Measurements from ENCODE around the gene SH3BP1. TPM values are rescaled to one million over a fixed set of nuclear protein-coding genes. Genes with fewer than 3 reads are reported as not detected.

SH3BP1 gene
- total RNA-seq, 1 experiment from 2014 or later = 5.5 TPM

GRCh38 chr22:37664249-37665101 lies 25.0 kb downstream of the SH3BP1 start:
- DNase-seq (ENCODE audit: low read depth, low spot score) = peak; percentile 100
- in situ Hi-C loops (cut with HindIII; ENCODE audit: low pct_unique_long_range_greater_than_20kb, low sequenced_read_pairs) = no loop called here

DNA sequence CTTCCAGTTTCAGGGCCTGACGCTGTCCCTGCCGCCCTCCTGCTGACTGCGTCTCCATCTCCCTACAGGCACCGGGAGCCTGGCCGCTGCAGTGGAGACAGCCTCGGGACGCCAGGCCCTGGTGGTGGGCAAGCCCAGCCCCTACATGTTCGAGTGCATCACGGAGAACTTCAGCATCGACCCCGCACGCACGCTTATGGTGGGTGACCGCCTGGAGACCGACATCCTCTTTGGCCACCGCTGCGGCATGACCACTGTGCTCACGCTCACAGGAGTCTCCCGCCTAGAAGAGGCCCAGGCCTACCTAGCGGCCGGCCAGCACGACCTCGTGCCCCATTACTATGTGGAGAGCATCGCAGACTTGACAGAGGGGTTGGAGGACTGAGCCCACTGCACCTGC lies 26.0 kb downstream of the SH3BP1 start:
- in situ Hi-C loops (cut with HindIII; ENCODE audit: low pct_unique_long_range_greater_than_20kb, low sequenced_read_pairs) = no loop called here
- DNase-seq (ENCODE audit: low read depth, low spot score) = no peak

DNA sequence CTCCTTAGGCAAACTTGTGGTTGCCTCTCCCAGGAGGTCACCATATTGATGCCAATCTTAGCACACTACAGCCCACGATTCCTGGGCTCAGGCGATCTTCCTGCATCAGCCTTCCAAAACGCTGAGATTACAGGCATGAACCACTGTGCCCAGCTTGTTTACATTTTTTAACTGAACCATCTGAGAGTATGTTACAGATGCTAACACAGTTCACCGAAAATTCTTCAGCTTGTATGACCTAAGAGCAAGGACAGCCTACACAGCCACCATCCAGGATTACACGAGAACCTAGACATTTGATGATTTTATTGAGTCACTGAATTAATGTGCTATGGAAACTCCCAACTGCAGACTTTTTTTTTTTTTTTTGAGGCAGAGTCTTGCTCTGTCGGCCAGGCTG lies 30.1 kb downstream of the SH3BP1 start:
- no peak for DNase-seq (ENCODE audit: low read depth, low spot score)
- in situ Hi-C loops (cut with HindIII; ENCODE audit: low pct_unique_long_range_greater_than_20kb, low sequenced_read_pairs) = no loop called here

DNA sequence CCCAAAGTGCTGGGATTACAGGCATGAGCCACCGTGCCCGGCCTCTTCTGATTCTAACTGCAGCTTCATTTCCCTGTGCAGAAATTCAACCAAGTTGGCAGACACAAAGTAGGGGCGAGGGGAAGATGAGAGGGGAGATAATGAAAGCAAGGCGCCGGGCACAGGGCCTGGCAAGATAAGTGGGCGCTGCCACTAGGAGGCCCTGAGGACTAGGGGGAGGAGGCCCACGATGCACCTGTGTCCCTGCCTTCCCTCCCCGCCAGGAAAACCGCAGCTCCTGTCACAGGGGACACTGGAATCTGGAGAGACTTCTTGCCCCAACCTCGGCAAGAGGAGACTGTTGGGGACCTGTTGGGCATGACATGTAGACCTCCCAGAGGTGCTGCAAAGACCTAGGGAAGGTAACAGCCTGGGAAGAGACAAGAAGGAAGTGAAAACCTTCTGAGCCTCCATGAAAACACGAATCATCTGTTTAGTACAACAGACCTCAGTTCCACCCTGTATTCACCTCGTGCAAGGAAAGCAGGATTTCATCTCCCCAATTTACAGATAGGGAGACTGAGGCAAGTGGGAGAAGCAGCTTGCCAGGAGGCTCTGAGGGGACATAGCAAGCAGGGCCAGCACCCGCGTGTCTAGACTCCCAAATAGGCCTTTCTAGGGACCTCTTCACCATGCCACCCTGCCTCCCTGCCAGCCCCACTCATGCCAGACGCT lies 32.9 kb downstream of the SH3BP1 start:
- no peak for DNase-seq (ENCODE audit: low read depth, low spot score)
- in situ Hi-C loops (cut with HindIII; ENCODE audit: low pct_unique_long_range_greater_than_20kb, low sequenced_read_pairs) = no loop called here

DNA sequence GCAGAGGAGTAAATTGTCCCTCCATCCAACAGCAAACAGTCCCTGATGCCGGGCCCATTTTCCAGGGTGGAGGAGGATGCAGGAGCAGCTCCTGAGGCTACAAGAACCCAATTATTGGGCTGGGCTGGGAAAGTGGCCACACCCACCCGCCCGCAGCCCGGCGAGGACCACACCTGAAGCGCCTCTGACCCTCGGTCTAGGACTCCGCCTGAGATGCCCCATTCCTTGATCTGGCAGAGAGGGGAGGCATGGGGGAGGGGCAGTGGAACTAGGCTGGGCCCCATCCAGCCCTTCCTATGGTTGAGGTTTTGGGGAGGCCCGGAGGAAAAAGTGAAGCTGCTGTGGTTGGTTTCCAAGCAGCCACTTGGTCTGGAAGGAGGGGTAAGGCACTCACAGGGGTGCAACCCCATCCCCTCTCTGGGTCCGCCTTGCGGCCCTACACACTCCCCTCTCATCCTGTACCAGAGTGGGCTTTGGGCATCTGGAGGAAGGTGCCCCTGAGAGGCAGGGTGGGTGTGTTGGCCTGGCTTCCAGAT lies 33.5 kb downstream of the SH3BP1 start:
- no peak for DNase-seq (ENCODE audit: low read depth, low spot score)
- in situ Hi-C loops (cut with HindIII; ENCODE audit: low pct_unique_long_range_greater_than_20kb, low sequenced_read_pairs) = no loop called here

- in situ Hi-C loops (cut with HindIII; ENCODE audit: low pct_unique_long_range_greater_than_20kb, low sequenced_read_pairs) = no loop called here
- no peak for DNase-seq (ENCODE audit: low read depth, low spot score)
Measured at GRCh38 chr22:37674248-37674647, 34.8 kb downstream of the SH3BP1 start.

DNA sequence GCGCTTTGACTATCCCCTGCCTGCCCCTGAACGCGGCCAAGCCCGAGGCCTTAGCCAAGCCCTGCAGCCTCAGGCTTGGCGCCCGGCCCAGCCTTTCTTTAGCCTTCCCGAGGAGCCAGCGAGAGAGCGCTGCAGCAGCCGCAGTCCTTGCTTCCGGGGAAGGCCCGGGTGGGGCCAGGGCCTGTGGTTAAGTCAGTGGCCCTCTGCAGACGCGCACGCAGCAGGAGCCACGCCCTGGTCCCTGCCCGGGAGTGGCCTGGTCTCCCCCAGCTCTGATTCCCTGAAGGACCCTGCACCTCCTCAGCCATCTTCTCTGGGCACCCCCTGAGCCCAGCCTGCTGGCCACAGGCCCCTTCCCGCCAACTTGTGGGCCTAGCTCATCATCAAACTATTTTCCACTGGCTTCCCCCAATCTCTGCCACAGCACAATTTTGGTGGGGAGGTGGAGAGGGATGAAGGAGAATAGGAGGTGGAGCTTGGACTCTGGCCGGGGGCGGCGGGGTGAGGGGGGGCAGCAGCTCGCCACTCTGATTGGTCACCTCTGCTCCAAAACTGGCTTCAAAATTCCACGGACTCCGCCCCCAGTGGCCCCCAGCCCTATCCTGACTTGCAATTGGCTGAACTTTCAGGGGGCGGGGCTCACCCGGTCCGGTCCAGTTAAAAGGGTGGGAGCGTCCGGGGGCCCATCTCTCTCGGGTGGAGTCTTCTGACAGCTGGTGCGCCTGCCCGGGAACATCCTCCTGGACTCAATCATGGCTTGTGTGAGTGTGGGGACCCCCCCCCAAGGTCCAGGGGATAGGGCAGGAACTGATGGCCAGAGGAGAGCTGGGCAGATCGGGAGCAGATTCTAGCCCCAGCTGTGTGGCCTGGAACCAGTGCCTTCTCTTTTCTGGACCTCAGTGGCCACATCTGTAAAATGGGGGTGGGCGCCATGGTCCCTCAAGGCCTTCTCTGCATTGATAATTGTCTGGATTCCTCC lies 35.8 kb downstream of the SH3BP1 start, which contains the start of gene LGALS1:
Gene LGALS1 (plus strand): TSS at position 686 of the 979 bp plus-strand sequence. CDS start 67 bp downstream, at position 753.
- DNase-seq (ENCODE audit: low read depth, low spot score) = peak; percentile 95
- in situ Hi-C loops (cut with HindIII; ENCODE audit: low pct_unique_long_range_greater_than_20kb, low sequenced_read_pairs) = no loop called here

- in situ Hi-C loops (cut with HindIII; ENCODE audit: low pct_unique_long_range_greater_than_20kb, low sequenced_read_pairs) = no loop called here
- DNase-seq (ENCODE audit: low read depth, low spot score) = no peak
Measured at GRCh38 chr22:37675930-37676735, 36.7 kb downstream of the SH3BP1 start.

DNA sequence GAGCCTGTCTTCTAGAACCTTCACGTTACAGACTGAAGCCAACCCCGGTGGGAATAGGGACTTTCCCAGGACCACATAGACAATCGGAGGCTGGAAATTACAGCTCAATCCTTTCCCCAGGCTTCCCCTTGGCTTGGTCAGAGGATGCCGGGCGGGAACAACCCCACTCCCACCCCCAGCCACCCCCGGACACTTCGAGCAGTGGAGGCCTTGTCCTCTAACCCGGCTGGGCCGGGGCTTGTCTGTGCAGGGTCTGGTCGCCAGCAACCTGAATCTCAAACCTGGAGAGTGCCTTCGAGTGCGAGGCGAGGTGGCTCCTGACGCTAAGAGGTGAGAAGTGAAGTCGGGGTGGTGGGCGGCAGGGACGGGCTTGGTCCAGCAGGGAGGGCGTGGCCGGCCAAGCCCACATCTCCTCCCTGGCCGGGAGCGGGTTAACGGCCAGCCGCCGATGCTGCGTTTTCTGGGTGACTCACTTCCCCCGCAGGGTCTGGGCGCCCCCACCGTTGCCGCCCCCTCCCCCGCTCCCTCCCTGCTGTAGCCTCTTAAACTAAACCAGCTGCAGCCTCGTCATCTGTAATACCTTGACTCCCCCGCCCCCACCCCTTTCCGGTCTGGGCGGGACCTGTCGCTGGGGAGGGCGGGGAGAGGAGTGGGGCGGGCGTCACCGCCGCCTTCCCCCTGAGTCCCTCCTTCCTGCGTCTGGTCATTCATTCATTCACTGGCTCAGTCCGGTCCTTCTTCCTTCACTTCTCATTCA lies 37.4 kb downstream of the SH3BP1 start:
- in situ Hi-C loops (cut with HindIII; ENCODE audit: low pct_unique_long_range_greater_than_20kb, low sequenced_read_pairs) = no loop called here
- peak; percentile 84 for DNase-seq (ENCODE audit: low read depth, low spot score)

- in situ Hi-C loops (cut with HindIII; ENCODE audit: low pct_unique_long_range_greater_than_20kb, low sequenced_read_pairs) = no loop called here
- no peak for DNase-seq (ENCODE audit: low read depth, low spot score)
Measured at GRCh38 chr22:37677493-37677974, 38.1 kb downstream of the SH3BP1 start.

DNA sequence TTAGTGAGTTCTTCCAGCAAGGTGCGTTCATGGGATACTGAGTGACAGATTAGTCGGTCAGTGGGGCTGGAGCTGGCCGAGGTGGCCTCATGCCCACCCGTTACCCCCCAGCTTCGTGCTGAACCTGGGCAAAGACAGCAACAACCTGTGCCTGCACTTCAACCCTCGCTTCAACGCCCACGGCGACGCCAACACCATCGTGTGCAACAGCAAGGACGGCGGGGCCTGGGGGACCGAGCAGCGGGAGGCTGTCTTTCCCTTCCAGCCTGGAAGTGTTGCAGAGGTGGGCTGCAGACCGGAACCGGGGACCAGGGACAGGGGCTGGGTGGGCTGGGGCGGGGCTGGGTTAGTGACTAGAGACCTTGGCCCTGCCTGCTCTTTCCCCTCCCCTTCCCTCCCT lies 38.9 kb downstream of the SH3BP1 start:
- in situ Hi-C loops (cut with HindIII; ENCODE audit: low pct_unique_long_range_greater_than_20kb, low sequenced_read_pairs) = no loop called here
- DNase-seq (ENCODE audit: low read depth, low spot score) = no peak

DNA sequence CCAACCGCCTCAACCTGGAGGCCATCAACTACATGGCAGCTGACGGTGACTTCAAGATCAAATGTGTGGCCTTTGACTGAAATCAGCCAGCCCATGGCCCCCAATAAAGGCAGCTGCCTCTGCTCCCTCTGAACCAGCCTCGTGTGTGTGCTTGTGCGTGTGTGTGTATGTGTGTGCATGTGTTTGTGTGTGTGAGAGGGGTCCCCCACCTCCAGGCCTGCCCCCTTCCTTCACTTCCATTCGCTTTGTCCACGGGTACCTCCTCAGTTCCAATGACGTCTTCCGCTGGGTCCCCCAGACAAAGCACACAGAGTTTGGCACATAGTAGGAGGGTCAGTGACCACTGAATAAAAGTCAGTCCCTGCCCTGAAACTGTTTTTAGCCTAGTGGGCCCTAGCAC lies 40.2 kb downstream of the SH3BP1 start:
- in situ Hi-C loops (cut with HindIII; ENCODE audit: low pct_unique_long_range_greater_than_20kb, low sequenced_read_pairs) = no loop called here
- no peak for DNase-seq (ENCODE audit: low read depth, low spot score)

- in situ Hi-C loops (cut with HindIII; ENCODE audit: low pct_unique_long_range_greater_than_20kb, low sequenced_read_pairs) = no loop called here
- DNase-seq (ENCODE audit: low read depth, low spot score) = no peak
Measured at GRCh38 chr22:37680191-37680851, 40.9 kb downstream of the SH3BP1 start.

- DNase-seq (ENCODE audit: low read depth, low spot score) = no peak
- in situ Hi-C loops (cut with HindIII; ENCODE audit: low pct_unique_long_range_greater_than_20kb, low sequenced_read_pairs) = no loop called here
Measured at GRCh38 chr22:37681001-37681424, 41.5 kb downstream of the SH3BP1 start.

GRCh38 chr22:37681556-37682049 lies 42.1 kb downstream of the SH3BP1 start:
- DNase-seq (ENCODE audit: low read depth, low spot score) = peak; percentile 88
- in situ Hi-C loops (cut with HindIII; ENCODE audit: low pct_unique_long_range_greater_than_20kb, low sequenced_read_pairs) = no loop called here
